ENCODE data around the gene PAX6.

The PAX6 gene

GRCh38 chr11:31810779-31811647 is at the start of gene PAX6:
TSS of gene PAX6 (minus strand) at chr11:31811322. CDS start at chr11:31806411, 4,911 bp downstream.
- FAIRE-seq, result no peak

DNA sequence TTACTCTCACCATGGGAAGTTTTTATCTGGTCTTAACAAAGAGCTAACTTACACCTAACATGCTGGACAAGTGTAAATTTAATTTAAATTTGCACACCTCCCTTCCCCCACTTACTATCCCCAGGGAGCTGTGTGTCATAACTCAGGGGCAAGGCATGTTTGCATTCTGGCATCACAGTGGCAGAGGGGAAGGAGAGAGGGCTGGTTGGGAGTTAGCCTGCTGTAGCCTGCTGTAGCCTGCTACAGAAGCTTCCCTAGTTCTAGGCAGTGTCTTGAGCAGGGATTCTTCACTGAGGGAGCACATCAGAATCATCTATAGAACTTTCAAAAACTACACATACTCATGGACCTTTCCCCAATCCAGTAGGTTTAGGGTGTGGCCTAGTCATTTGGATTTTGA is 49.3 kb upstream of the PAX6 start:
- FAIRE-seq, result no peak

- no peak for FAIRE-seq
Observed at GRCh38 chr11:31856248-31856647, 45.1 kb upstream of the PAX6 start.

DNA sequence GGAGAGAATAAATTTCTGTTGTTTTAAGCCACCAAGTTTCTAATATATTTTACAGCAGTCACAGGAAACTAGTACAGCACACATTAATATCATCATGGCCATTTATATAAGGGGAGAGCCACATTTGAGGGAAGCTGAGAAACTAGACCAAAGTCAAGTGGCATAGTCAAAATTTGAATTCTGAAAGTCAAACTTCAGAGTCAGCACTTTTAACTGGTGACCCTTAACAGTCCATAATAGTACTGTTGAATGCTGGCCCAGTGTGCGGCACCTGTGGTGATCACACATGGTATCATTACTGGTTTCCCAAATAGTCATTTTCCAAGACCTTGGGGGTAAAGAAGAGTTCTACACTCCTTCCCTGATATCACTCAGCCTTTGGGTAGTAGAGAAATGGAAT is 44.3 kb upstream of the PAX6 start:
- FAIRE-seq, result no peak

- no peak for FAIRE-seq
Observed at GRCh38 chr11:31850365-31850764, 39.2 kb upstream of the PAX6 start.

- no peak for FAIRE-seq
Observed at GRCh38 chr11:31847761-31848160, 36.6 kb upstream of the PAX6 start.

- no peak for FAIRE-seq
Observed at GRCh38 chr11:31845331-31845730, 34.2 kb upstream of the PAX6 start.

GRCh38 chr11:31844351-31844750 is 33.2 kb upstream of the PAX6 start:
- FAIRE-seq, result no peak

- FAIRE-seq, result no peak
Observed at GRCh38 chr11:31841435-31841834, 30.3 kb upstream of the PAX6 start.

DNA sequence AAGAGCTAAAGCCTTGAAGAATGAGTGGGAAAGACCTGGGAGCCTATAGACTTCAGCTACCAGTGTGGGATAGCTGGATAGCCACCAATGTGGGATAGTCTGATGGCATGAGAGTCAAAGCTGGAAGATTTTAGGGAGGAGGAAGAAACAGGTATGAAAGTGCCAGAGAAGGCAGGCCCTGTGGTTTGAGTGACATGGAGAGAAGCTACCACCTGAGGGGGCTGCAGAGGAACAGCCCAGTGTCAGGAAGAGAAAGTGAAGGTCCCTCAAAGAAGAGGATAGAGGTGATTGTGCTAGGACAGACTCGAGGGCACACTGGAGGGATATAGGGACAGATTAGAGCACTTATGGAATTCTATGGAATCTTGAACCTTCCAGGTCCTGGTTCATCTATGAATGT is 23.1 kb upstream of the PAX6 start:
- no peak for FAIRE-seq

DNA sequence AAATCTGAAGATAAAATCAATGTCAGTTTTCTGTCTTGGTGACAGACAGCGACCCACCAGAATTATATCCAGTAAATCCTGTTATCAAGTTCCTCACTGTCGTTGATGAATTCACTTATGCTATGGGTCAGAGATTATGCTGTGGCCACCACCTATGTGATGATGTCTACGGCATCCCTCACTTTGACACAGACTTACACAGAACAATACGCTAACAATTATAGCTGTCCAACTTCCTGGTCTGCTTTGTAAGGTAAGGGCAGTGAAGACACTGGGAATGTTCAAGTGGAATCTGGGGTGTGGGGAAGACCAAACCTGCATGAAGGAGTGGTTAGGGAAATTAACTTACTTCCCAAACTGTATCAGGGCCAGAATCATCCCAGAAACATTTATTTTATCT is 19.3 kb upstream of the PAX6 start:
- no peak for FAIRE-seq

- no peak for FAIRE-seq
Observed at GRCh38 chr11:31828217-31828616, 17.1 kb upstream of the PAX6 start.

- no peak for FAIRE-seq
Observed at GRCh38 chr11:31827455-31828206, 16.5 kb upstream of the PAX6 start.

DNA sequence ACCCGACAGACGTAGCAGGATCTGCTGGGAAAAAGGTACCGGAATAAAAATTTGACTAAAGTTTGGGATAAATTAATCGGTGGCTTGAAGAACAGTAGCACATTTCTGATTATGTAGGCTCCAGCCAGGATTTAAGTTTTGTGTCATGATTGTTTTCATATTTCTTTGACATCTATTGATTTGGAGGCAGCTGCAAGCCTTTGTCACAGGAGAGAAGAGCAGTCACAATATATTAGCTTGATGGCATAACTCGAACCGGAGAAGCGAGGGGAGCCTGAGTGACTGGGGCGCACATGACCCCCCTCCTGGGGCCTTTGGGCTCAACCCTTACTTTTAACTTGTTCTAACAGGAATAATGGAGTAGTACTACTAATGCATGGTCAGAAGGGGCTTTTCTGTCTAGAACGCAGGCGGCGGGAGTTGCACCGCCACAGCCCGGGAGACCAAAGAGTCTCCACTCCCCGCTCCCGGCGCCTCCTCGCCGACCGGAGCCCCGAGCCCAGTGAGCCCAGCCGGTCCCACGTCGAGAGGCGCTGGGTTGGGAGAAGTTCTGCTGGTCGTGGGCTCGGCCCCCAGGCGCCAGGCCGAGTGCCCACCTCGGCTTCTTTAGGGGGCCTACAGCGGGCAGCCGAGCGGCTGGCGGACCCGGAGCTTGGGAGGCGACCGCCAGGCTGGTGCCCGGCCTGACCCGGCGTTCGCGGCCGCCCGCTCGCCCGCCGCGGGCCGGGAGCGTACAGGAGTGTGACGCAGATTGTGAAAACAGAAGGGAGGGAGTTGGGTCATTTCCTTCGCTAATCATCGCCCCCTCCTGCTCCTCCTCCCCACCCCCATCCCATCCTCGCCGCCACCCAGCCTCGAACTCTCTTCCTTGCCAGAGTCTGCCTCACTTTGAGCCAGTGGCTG is 15.7 kb upstream of the PAX6 start:
- no peak for FAIRE-seq

DNA sequence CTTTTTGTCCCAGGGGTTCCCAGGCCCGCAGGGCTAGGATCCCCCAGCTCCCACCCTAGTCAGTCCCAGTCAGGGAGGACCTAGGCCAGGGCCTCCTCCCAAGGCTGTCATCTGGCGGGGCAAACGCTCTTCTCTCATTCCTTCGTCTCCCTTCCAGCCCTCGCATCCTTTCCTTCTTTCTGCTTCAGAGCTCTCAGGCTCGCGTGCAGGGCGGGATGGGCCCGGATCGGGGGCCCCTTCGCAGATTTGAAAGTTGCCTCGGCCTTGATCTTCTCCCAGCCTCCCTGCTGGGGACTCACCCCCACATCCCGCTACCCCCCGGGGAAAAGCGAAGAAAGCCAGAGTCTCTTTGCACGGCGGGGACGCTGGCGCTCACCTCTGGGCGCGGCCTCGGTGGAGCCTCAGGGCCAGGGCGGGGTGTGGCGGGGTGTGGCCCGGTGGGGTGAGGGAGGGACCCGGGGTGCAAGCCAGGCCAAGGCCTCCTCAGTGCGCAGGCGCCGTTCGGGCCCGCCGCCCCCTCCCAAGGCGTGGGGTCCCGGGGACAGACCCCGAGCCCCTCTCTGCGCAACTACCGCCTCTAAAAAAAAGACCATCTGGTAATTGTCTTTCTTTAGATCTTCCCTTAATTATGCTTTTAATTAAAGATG is 14.8 kb upstream of the PAX6 start:
- FAIRE-seq, result no peak

DNA sequence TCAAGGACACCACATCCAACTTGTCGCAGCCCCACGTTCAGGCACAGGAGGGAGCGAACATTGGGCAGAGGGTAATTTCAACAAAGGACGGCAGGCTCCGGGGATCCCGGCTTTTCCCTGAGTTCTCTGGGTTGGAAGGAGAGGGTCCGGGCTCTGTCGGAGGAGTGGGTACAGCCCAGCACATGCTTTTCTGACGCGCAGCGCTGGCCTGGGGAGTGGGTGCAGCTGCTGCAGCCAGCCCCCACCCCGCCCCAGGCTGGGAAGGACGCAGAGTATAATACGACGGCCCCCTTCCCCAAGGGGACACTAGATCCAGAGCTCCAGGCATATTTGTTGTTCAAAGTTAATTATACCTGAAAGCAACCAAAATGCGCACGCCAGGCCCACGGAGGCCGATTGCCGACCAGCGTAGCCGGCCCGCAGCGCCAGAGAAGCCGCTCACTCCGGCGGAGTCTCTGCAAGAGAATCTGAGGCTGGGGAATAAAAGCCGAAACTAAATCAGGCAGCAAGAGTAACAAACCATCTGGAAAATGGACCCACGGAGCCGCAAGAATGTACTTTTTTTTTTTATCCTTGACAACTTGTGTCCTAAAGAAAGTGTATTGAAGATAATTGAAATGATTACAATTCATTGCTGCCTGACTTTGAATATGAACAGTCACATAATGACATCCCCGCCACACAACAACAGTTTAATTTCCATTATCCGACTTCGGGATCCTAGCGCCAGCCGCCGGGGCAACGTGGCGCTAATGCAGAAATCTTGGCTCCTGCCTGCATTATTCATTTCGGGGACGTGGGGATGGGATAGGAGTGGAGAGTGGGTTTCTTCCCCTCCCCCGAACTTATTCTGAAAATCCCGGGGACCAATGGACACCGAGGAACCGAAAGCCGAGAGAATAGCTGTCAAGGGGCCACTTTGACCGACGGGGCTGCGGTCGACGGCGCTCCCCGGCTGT is 14.0 kb upstream of the PAX6 start:
- no peak for FAIRE-seq

DNA sequence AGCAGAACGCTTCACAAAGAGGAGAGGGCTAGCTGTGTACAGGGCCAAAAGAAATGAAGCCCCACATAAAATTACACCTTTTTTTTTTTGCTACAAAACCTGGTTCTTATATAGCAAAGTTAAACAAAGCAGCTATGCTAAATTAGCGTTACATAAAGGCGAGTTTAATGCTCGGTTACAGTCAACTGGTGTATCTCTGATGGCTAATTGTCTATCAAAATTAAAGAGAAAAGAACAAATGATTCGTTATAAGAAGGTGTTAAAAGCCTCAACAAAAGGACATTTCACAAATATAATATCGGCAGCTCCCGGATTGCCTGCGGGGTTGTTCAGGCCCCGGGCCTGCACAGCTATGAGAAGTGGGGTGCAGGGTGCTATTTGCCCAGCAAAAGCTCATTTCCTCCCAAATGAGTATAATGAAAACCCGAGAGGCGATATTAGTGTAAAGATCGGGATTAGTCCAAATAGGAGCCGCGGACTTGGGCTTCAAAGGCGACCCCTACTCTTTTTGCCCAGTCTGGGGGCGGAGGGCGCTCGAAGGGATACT is 13.3 kb upstream of the PAX6 start:
- no peak for FAIRE-seq

GRCh38 chr11:31823644-31824331 is 12.7 kb upstream of the PAX6 start:
- no peak for FAIRE-seq

DNA sequence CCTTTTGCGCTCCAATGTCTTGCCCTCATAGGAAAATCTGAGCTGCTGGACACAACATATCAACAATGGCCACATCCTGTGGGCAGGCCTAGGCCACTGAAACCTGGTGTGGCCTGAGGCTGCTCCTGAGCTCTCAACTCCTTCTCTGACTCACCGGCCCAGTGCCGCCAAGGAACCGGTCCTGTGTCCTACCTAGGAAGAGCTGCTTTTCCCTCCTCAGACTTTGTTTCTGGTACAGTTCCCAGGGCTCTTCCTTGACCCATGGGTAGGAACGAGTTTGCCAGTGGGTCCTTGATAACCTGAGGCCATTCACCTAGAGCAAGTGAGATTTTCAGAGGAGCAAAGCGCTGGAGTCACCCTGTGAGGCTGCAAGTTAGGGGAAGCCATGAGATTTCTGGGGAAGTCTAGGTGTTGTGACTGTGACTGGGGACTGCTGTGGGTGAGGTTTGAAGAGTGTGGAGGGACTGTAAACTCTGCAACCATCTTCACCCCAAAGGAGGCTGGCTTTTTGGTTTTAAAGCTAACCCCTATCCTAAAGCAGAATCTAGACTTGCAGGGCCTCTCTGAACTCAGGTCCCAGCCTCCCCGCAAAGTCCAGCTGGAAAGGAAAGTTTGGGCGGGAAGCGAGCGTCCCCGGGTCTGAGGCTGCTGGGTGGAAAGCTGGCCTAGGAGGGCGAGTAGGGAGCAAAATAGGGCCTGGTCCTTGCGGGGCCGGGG is 12.0 kb upstream of the PAX6 start:
- no peak for FAIRE-seq

Measured in endometrium (tissue), 2 donors.